Progenitor cell of endocrine pancreas (in vitro differentiated cells): Measurements from ENCODE around the gene CABP2. TPM values are rescaled to one million over a fixed set of nuclear protein-coding genes. Genes with fewer than 3 reads are reported as not detected.

Experiments used
- DNase-seq: peaks from one replicate; pipeline ENCODE4 v3.0.0; 2021; ENCODE audit warnings: low spot score; ENCODE audit not compliant: unreplicated experiment
- H3K27ac Mint-ChIP-seq: 2 replicates; pipeline ENCODE4 v1.8.0; 2021; ENCODE audit warnings: mild to moderate bottlenecking, moderate library complexity, mixed read lengths
- H3K27me3 Mint-ChIP-seq: 2 replicates; pipeline ENCODE4 v1.8.0; 2021; ENCODE audit warnings: mixed read lengths
- H3K36me3 Mint-ChIP-seq: 2 replicates; pipeline ENCODE4 v1.8.0; 2022; ENCODE audit warnings: mixed read lengths; ENCODE audit not compliant: insufficient read depth
- H3K4me1 Mint-ChIP-seq: 2 replicates; pipeline ENCODE4 v1.8.0; 2021; ENCODE audit warnings: low read depth, mixed read lengths
- H3K4me3 Mint-ChIP-seq: 2 replicates; pipeline ENCODE4 v1.8.0; 2021; ENCODE audit warnings: low read depth, mild to moderate bottlenecking, moderate library complexity, mixed read lengths
- H3K9me3 Mint-ChIP-seq: 2 replicates; pipeline ENCODE4 v1.8.0; 2021; ENCODE audit warnings: low read depth, mixed read lengths
- CTCF ChIP-seq: fragments of 200-600 bp; sonication (generic); IDR thresholded peaks from one replicate; pipeline ENCODE4 v1.5.0; 2021; ENCODE audit warnings: antibody characterized with exemption, mild to moderate bottlenecking; ENCODE audit not compliant: unreplicated experiment
- total RNA-seq: library from RNA; stranded (reverse); gene quantifications from 2 replicates; pipeline ENCODE4 v1.2.1, GENCODE V29; 2021

Gene CABP2
- total RNA-seq, 1 donor from 2014 or later = not detected

GRCh38 chr11:67538306-67538705 is 15.1 kb upstream of the CABP2 start:
- H3K36me3 Mint-ChIP-seq = no peaks in the 10 kb centered on the region
- TF ChIP-seq CTCF = no peak
- no peak overlapping the region for H3K4me3 Mint-ChIP-seq
- H3K27ac Mint-ChIP-seq = no peak overlapping the region
- H3K9me3 Mint-ChIP-seq = peaks cover 16% of the 10 kb centered on the region
- no peaks in the 10 kb centered on the region for H3K27me3 Mint-ChIP-seq
- H3K4me1 Mint-ChIP-seq = no peaks in the 10 kb centered on the region
- no peak for DNase-seq

GRCh38 chr11:67535561-67535960 is 12.3 kb upstream of the CABP2 start:
- DNase-seq = no peak
- Mint-ChIP-seq H3K9me3 (peaks cover 29% of the 10 kb centered on the region), H3K36me3 (no peaks in the 10 kb centered on the region), H3K4me3 (no peak overlapping the region), H3K27me3 (no peaks in the 10 kb centered on the region), H3K4me1 (no peaks in the 10 kb centered on the region), H3K27ac (no peak overlapping the region)
- TF ChIP-seq CTCF = no peak

GRCh38 chr11:67534070-67534679 is 10.9 kb upstream of the CABP2 start:
- no peak for TF ChIP-seq CTCF
- no peak for DNase-seq
- H3K4me1 Mint-ChIP-seq = no peaks in the 10 kb centered on the region
- H3K36me3 Mint-ChIP-seq = no peaks in the 10 kb centered on the region
- peaks cover 3% of the 10 kb centered on the region for H3K27me3 Mint-ChIP-seq
- no peak overlapping the region for H3K4me3 Mint-ChIP-seq
- peaks cover 29% of the 10 kb centered on the region for H3K9me3 Mint-ChIP-seq
- H3K27ac Mint-ChIP-seq = no peak overlapping the region

- peaks cover 29% of the 10 kb centered on the region for H3K9me3 Mint-ChIP-seq
- peaks cover 7% of the 10 kb centered on the region for H3K27me3 Mint-ChIP-seq
- no peak for DNase-seq
- no peak overlapping the region for H3K27ac Mint-ChIP-seq
- H3K36me3 Mint-ChIP-seq = no peaks in the 10 kb centered on the region
- no peak overlapping the region for H3K4me3 Mint-ChIP-seq
- TF ChIP-seq CTCF = no peak
- no peaks in the 10 kb centered on the region for H3K4me1 Mint-ChIP-seq
These were observed 9.6 kb upstream of the CABP2 start for GRCh38 chr11:67532889-67533288.

GRCh38 chr11:67530282-67530592 is 7.0 kb upstream of the CABP2 start:
- Mint-ChIP-seq H3K9me3 (peaks cover 27% of the 10 kb centered on the region), H3K4me3 (no peak overlapping the region)

More at GRCh38 chr11:67530282-67530592, 7.0 kb upstream of the CABP2 start:
- no peaks in the 10 kb centered on the region for H3K4me1 Mint-ChIP-seq
- no peaks in the 10 kb centered on the region for H3K36me3 Mint-ChIP-seq
- no peak for TF ChIP-seq CTCF
- no peak for DNase-seq
- H3K27ac Mint-ChIP-seq = no peak overlapping the region
- peaks cover 13% of the 10 kb centered on the region for H3K27me3 Mint-ChIP-seq
